DMS 273 (cell line): ENCODE results near the gene MIB1.
"Not testable (repeated sequence)": the region's sequence is repeated elsewhere in the genome, so short reads cannot be mapped to it uniquely, and the experiment has no call there.

Experiments
- DNase-seq: peaks from one replicate; lab custom pipeline; 2025; ENCODE audit not compliant: unreplicated experiment; lab: John Stamatoyannopoulos, UW

MIB1 gene

GRCh38 chr18:21743166-21743832 is 2.7 kb downstream of the MIB1 start:
- no peak for DNase-seq

GRCh38 chr18:21745231-21745630 is 4.6 kb downstream of the MIB1 start:
- peak; percentile 15 for DNase-seq

- no peak for DNase-seq
These were observed 6.7 kb downstream of the MIB1 start for GRCh38 chr18:21747268-21747667.

- no peak for DNase-seq
These were observed 7.4 kb downstream of the MIB1 start for GRCh38 chr18:21747764-21748693.

DNA sequence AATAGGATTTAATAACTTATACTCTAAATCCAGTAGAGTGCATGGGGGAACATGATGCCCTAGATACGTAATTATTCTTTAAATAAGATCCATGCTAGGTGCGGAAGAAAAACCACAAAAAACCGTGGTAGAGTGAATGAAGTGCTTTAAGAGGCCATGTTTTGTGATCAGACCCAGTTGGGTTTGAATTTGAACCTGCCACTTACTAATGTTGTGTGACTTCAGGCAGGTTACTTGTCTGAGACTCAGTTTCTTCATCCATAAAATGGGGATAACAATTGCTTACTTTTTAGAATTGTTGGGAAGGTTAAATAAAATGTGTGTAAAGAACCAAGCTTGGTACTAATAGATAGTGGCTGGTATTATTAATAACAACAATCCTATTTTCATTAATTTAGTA is 17.2 kb downstream of the MIB1 start:
- DNase-seq, result no peak

- peak; percentile 80 for DNase-seq
These were observed 19.2 kb downstream of the MIB1 start for GRCh38 chr18:21759836-21760235.

GRCh38 chr18:21760321-21760720 is 19.7 kb downstream of the MIB1 start:
- peak; percentile 43 for DNase-seq

DNA sequence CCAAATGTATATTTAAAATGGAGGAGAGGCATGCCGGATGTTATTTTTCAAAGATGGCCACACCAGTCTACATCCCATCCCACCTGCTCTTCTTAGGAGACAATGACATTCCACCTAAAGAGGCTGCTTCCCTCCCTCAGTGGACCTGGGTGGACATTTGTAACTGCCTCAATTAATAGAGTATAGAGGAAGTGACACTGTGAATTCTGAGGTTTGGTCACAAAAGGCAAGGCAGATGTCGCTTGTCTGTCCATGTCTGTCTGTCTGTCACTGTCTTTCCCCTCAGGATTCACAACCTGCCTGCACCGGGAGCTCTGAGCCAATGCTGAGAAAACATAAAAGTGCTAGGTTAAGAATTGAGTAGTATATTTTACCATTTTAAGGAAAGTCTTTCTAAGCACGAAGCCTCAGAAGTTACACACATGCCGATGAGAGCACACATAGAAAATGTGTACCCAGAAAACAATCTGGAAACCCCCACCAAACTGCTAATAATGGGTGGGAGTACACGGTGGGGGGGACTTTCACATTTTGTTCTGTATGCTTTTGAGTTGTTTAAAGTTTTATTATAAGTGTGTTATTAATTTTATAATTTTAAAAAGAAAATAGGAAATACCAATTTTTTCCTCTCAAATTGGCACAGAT is 21.0 kb downstream of the MIB1 start:
- no peak for DNase-seq

DNA sequence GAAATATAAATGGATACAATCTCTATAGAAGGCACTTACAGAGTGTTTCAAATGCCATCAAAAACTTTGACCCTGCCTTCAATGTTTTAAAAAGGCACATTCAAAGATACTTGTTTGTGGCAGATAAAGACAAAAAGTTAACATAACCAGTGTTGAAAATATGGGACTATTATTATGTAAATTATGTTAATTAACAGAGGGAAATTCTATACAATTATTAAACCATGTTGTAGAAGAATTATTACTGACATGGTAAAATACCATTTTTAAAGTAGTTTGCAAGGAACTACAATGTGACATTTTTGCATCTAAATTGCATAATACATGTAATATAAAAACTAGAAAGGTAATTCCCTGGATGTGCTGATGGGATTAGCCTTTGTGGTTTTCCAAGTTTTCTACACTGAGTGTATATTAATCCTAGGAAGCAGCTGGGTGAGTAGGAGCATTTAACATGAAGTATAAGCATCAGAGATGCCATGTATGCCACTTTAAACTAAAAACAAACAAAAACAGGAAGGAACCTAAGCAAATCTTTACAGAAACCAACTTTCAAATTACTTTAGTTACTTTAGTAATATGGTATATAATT is 21.7 kb downstream of the MIB1 start:
- DNase-seq, result no peak

- DNase-seq, result no peak
These were observed 23.5 kb downstream of the MIB1 start for GRCh38 chr18:21763846-21764646.

- DNase-seq, result no peak
These were observed 28.6 kb downstream of the MIB1 start for GRCh38 chr18:21769206-21769605.

DNA sequence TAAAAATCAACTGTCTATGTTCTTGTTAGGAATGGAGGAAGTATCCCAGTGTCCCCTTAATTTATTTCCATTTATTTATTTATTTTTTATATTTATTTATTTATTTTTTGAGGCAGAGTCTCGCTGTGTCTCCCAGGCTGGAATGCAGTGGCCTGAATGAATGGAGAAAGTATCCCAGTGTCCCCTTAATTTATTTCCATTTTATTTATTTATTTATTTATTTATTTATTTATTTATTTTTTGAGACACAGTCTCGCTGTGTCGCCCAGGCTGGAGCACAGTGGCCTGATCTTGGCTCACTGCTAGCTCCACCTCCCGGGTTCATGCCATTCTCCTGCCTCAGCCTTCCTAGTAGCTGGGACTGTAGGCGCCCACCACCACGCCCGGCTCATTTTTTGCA is 34.1 kb downstream of the MIB1 start:
- DNase-seq, result no peak

- no peak for DNase-seq
These were observed 37.2 kb downstream of the MIB1 start for GRCh38 chr18:21777814-21778213.

- DNase-seq, result no peak
These were observed 45.9 kb downstream of the MIB1 start for GRCh38 chr18:21786526-21786925.

- DNase-seq, result not testable (repeated sequence)
These were observed 55.5 kb downstream of the MIB1 start for GRCh38 chr18:21796089-21796488.

DNA sequence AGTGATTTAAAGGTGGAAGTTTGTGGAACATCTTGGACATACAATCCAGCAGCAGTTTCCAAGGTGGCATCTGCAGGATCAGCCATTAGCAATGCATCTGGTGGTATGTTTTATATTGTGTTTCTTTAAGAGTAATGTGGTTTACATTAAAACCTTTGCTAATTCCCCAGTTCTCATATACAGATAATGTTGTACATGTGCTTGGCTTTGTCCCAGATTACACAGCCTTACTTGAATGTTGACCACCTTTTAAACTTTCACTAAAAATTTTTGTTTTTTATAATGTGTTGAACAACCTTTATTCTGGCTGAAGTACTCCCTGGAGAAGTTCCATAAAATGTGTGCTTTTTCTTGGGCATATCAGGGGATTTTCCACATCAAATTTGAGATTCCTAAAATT is 57.5 kb downstream of the MIB1 start:
- DNase-seq, result no peak

DNA sequence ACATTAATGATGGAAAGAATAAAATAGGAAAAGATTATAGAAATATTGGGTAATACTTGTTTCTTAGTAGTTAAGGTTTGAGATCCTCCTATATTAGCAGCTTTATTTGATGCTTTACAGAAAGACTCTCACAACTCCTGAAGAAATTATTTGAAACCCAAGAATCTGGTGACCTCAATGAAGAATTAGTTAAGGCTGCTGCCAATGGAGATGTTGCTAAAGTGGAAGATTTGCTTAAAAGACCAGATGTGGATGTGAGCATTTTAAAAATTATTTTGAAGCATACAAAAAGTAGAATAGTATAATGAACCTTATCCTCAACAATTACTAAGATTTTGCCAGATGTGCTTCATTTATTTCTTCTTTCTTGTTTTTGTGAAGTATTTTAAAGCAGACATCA is 59.1 kb downstream of the MIB1 start:
- no peak for DNase-seq

DNA sequence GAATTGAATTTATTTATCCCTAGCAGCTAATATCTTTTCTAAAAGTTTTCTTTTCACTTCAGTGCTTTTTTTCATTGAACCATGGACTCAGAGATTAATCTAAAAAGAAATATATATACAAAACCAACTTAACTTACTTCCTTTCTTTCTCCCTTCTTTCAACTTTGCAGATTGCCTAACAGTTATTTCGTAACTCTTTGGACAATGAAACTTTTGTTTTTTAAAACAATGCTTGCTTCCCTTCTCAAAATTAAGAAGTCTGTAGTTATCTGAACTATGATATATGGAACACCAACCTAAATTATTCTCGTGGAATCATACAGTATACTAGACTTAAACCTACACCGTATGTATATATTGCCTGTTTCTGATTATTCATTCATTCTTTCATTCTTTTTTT is 62.9 kb downstream of the MIB1 start:
- DNase-seq, result no peak

DNA sequence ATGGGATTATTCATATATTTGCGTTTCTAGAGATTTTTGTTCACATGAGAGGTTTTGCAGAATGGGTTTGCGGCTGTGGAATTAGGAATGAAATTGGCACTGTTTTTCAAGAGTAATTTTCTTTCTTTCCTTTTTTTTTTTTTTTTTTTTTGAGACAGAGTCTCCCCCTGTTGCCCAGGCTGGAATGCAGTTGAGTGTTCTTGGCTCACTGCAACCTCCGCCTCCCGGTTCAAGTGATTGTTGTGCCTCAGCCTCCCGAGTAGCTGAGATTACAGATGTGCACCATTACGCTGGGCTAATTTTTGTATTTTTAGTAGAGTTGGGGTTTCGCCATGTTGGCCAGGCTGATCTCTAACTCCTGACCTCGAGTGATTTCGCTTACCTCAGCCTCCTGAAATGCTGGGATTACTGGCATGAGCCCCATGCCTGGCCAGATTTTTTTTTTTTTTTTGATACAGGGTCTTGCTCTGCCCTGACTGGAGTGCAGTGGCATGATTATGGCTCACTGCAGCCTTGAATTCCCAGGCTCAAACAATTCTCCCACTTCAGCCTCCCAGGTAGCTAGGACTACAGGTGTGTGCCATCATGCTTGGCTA is 65.3 kb downstream of the MIB1 start:
- DNase-seq, result no peak

- no peak for DNase-seq
These were observed 67.6 kb downstream of the MIB1 start for GRCh38 chr18:21808185-21808584.
